ENCODE measurements around the gene NDP.

The NDP gene

GRCh38 chrX:43985511-43985910, 12.3 kb upstream of the NDP start:
- H3K4me3 Mint-ChIP-seq: no peak overlapping the region
- H3K27me3 Mint-ChIP-seq: no peaks in the 10 kb centered on the region
- no peak overlapping the region for H3K27ac Mint-ChIP-seq
- H3K4me1 Mint-ChIP-seq (ENCODE audit: low read depth): no peaks in the 10 kb centered on the region
- no peaks in the 10 kb centered on the region for H3K9me3 Mint-ChIP-seq
- no peaks in the 10 kb centered on the region for H3K36me3 Mint-ChIP-seq (ENCODE audit: low read depth)

- Mint-ChIP-seq H3K27ac (no peak overlapping the region), H3K4me1 (ENCODE audit: low read depth) (peaks cover 9% of the 10 kb centered on the region), H3K4me3 (no peak overlapping the region), H3K9me3 (no peaks in the 10 kb centered on the region), H3K36me3 (ENCODE audit: low read depth) (no peaks in the 10 kb centered on the region), H3K27me3 (peaks cover 19% of the 10 kb centered on the region)
Measured at GRCh38 chrX:43978226-43978625, 5.0 kb upstream of the NDP start.

- Mint-ChIP-seq H3K9me3 (no peaks in the 10 kb centered on the region), H3K36me3 (ENCODE audit: low read depth) (no peaks in the 10 kb centered on the region), H3K27ac (no peak overlapping the region), H3K4me1 (ENCODE audit: low read depth) (peaks cover 10% of the 10 kb centered on the region), H3K4me3 (no peak overlapping the region), H3K27me3 (peaks cover 31% of the 10 kb centered on the region)
Measured at GRCh38 chrX:43976205-43976604, 3.0 kb upstream of the NDP start.

DNA sequence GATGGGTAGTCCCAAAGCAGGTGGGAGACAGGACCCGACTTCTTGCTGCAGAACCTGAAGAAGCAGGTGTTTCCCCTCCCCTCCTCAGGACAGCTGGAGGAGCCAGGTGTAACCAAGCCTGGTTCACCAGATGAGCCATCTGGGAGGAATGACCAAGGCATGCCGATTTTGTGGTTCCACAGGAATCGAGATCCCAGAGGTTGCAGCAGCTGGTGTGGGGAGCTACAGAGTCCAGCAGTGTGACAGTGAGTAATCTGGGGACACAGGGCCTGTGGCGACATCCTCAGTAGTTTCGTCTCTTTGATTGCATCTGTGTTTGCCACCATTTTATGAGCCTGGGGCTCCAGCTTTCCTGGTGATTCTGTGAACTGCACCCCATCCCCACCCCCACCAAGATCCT, 2.6 kb upstream of the NDP start:
- Mint-ChIP-seq H3K9me3 (no peaks in the 10 kb centered on the region), H3K36me3 (ENCODE audit: low read depth) (no peaks in the 10 kb centered on the region), H3K27ac (no peak overlapping the region), H3K4me1 (ENCODE audit: low read depth) (peaks cover 12% of the 10 kb centered on the region), H3K27me3 (peaks cover 31% of the 10 kb centered on the region), H3K4me3 (no peak overlapping the region)

DNA sequence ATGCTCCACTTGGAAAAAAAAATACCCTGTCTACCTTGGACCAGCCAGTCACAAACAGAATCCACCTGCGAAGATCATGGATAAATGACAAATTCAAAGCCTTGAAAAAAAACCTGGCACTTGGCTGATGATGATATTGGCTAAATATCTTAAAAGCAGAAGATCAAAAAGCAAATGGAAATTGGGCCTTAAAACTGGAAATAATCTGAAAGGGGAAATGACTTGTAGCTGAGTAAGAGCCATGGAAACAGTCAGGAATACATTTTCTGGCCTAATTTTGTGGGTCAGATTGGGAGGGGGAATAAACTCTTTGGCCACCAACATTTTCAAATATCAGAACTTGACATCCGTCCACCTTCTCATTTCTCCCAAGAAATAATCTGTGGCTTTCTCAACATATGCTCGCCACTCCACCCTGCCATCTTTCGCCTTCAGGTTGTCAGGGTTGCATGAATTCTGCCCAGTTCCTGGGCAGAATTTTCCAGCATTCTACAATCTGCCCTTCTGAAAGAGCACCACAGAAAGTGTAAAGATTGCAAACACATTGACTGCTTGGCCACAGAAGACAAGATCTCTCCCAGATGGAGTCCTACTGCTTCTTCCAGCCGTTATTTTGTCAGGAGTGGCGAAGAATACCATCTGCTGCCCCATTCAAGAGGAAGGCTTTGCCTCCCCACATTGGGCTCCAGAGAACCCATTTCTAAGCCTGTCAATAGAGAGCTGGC, 1.7 kb upstream of the NDP start:
- Mint-ChIP-seq H3K4me1 (ENCODE audit: low read depth) (peaks cover 14% of the 10 kb centered on the region), H3K36me3 (ENCODE audit: low read depth) (no peaks in the 10 kb centered on the region), H3K9me3 (no peaks in the 10 kb centered on the region), H3K27me3 (peaks cover 31% of the 10 kb centered on the region), H3K4me3 (no peak overlapping the region), H3K27ac (no peak overlapping the region)

- Mint-ChIP-seq H3K9me3 (no peaks in the 10 kb centered on the region), H3K27me3 (peaks cover 31% of the 10 kb centered on the region), H3K27ac (no peak overlapping the region), H3K4me3 (peak overlapping the region; percentile 56), H3K36me3 (ENCODE audit: low read depth) (no peaks in the 10 kb centered on the region), H3K4me1 (ENCODE audit: low read depth) (peaks cover 14% of the 10 kb centered on the region)
Measured at GRCh38 chrX:43974100-43974475, 898 bp upstream of the NDP start.

GRCh38 chrX:43971966-43972961, 926 bp downstream of the NDP start:
- H3K27me3 Mint-ChIP-seq: peaks cover 31% of the 10 kb centered on the region
- no peak overlapping the region for H3K27ac Mint-ChIP-seq
- H3K9me3 Mint-ChIP-seq: no peaks in the 10 kb centered on the region
- no peak overlapping the region for H3K4me3 Mint-ChIP-seq
- peaks cover 14% of the 10 kb centered on the region for H3K4me1 Mint-ChIP-seq (ENCODE audit: low read depth)
- H3K36me3 Mint-ChIP-seq (ENCODE audit: low read depth): no peaks in the 10 kb centered on the region

GRCh38 chrX:43970528-43970927, 2.7 kb downstream of the NDP start:
- Mint-ChIP-seq H3K4me1 (ENCODE audit: low read depth) (peaks cover 14% of the 10 kb centered on the region), H3K9me3 (no peaks in the 10 kb centered on the region), H3K27ac (no peak overlapping the region), H3K36me3 (ENCODE audit: low read depth) (no peaks in the 10 kb centered on the region), H3K4me3 (no peak overlapping the region), H3K27me3 (peaks cover 31% of the 10 kb centered on the region)

DNA sequence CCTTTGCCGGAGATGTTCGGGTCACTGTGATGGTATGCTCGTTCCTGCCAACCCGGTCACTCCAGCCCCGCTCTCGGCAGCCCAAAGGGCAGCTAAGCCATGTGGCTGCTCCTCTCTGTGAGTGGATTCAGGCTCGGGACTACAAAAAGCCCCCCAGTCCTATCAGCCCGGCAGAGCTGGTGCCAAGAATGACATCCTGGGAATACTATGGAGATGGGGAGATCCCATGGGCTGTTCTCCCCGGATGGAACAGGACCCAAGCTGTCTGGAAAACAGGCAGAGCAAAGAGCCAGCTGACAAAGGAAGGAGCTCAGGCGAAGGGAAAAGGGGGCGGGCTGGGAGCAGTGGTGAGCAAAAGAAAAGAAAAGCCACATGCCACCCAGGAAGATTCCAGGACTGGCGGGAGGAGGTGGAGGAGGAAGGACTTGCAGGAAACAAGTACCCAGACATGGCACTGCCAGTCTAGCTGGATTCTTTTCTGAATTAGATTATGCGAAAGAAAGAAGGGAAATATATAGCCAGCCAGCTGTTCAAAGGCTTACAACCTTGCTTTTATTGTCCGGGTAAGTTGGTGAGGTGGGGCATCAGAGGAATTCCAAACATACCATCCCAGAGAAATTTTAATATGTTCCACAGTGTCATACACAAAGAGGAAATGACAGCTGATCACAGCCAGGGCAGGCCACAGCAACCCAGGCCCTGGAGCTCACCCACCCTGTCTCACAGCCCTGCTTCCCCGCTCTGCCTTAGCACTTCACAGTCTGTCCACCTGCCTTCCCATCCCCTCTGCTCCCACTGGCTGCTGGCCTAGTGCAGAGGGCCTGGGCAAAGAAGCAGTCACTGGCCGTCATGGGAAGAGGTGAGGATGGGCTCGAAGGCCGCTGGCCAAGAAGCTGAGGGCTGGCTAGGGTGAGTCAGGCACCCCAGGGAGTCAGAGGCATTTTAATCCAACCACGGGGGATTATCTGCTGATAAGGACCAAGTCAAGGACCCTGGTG, 3.4 kb downstream of the NDP start:
- Mint-ChIP-seq H3K4me1 (ENCODE audit: low read depth) (peaks cover 14% of the 10 kb centered on the region), H3K4me3 (no peak overlapping the region), H3K27me3 (peaks cover 25% of the 10 kb centered on the region), H3K27ac (no peak overlapping the region), H3K9me3 (no peaks in the 10 kb centered on the region), H3K36me3 (ENCODE audit: low read depth) (no peaks in the 10 kb centered on the region)

DNA sequence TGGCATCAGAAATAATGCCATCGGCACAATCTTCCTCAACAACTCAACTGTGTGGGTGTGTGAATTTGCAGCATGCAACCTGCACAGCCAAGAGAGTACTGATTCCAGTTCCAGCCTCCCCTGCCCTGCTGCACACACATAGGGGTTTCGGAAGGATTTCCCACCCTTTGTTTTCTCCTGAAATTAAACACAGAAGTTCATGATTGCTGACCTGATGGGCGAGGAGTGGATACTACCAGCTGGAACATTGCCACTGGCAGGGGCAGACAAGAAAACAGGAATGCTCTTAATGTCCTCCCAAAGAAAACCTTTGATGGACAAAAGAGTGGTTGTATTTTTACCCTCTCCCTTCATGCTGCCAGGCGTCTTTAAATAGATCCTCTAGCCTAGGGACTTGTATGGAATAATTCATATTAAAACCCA, 4.8 kb downstream of the NDP start:
- Mint-ChIP-seq H3K4me3 (no peak overlapping the region), H3K4me1 (ENCODE audit: low read depth) (peaks cover 6% of the 10 kb centered on the region), H3K36me3 (ENCODE audit: low read depth) (no peaks in the 10 kb centered on the region), H3K27me3 (peaks cover 14% of the 10 kb centered on the region), H3K27ac (no peak overlapping the region), H3K9me3 (no peaks in the 10 kb centered on the region)

DNA sequence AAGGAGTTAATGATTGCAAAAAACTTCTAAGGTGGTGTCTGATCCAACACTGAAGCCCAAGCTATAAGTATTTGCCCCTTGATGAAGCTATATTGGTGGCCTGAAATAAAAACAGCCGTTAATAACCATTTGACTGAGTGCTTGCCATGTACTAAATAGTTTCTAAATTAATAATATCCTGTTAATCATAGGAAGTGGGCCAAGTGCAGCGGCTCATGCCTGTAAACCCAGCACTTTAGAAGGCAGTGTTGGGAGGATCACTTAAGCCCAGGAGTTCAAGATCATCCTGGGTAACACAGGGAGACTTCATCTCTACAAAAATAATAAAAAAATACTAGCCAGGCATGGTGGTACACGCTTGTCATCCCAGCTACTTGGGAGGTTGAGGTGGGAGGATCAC, 8.3 kb downstream of the NDP start:
- no peaks in the 10 kb centered on the region for H3K4me1 Mint-ChIP-seq (ENCODE audit: low read depth)
- no peak overlapping the region for H3K4me3 Mint-ChIP-seq
- no peaks in the 10 kb centered on the region for H3K36me3 Mint-ChIP-seq (ENCODE audit: low read depth)
- H3K27me3 Mint-ChIP-seq: no peaks in the 10 kb centered on the region
- no peaks in the 10 kb centered on the region for H3K9me3 Mint-ChIP-seq
- H3K27ac Mint-ChIP-seq: no peak overlapping the region

GRCh38 chrX:43963726-43964125, 9.5 kb downstream of the NDP start:
- Mint-ChIP-seq H3K9me3 (no peaks in the 10 kb centered on the region), H3K36me3 (ENCODE audit: low read depth) (no peaks in the 10 kb centered on the region), H3K27ac (no peak overlapping the region), H3K4me1 (ENCODE audit: low read depth) (peaks cover under 1% of the 10 kb centered on the region), H3K27me3 (no peaks in the 10 kb centered on the region), H3K4me3 (no peak overlapping the region)

- Mint-ChIP-seq H3K27ac (no peak overlapping the region), H3K4me1 (ENCODE audit: low read depth) (peaks cover 6% of the 10 kb centered on the region), H3K27me3 (no peaks in the 10 kb centered on the region), H3K36me3 (ENCODE audit: low read depth) (no peaks in the 10 kb centered on the region), H3K4me3 (no peak overlapping the region), H3K9me3 (no peaks in the 10 kb centered on the region)
Measured at GRCh38 chrX:43962636-43963035, 10.6 kb downstream of the NDP start.

GRCh38 chrX:43961699-43962098, 11.5 kb downstream of the NDP start:
- peaks cover 6% of the 10 kb centered on the region for H3K4me1 Mint-ChIP-seq (ENCODE audit: low read depth)
- H3K36me3 Mint-ChIP-seq (ENCODE audit: low read depth): no peaks in the 10 kb centered on the region
- no peak overlapping the region for H3K4me3 Mint-ChIP-seq
- no peaks in the 10 kb centered on the region for H3K9me3 Mint-ChIP-seq
- no peaks in the 10 kb centered on the region for H3K27me3 Mint-ChIP-seq
- no peak overlapping the region for H3K27ac Mint-ChIP-seq
